Ascending aorta (tissue), 2 donors: ENCODE results near the gene WHRN. TPM values are rescaled to one million over a fixed set of nuclear protein-coding genes. Genes with fewer than 3 reads are reported as not detected.

Experiments
- DNase-seq, 2 donors: peaks; one replicate each; pipeline ENCODE4 v3.0.0-alpha.2; 2019; ENCODE audit warnings: low spot score in 2 of 2
- H3K27ac ChIP-seq, 2 donors: fragments of 200-600 bp; sonication (generic); one replicate each; pipeline ENCODE4 v1.5.1; 2016 to 2017; ENCODE audit warnings: mild to moderate bottlenecking in 1 of 2
- H3K27me3 ChIP-seq: fragments of 200-600 bp; sonication (generic); one replicate; pipeline ENCODE4 v1.5.1; 2017
- H3K36me3 ChIP-seq, 2 donors: fragments of 200-600 bp; sonication (generic); one replicate each; pipeline ENCODE4 v1.5.1; 2016
- H3K4me1 ChIP-seq, 2 donors: fragments of 200-600 bp; sonication (generic); one replicate each; pipeline ENCODE4 v1.5.1; 2016 to 2017; ENCODE audit warnings: mild to moderate bottlenecking in 1 of 2
- H3K4me3 ChIP-seq, 2 donors: fragments of 200-600 bp; sonication (generic); one replicate each; pipeline ENCODE4 v1.5.1; 2016 to 2017; ENCODE audit warnings: mild to moderate bottlenecking in 1 of 2
- H3K9me3 ChIP-seq, 2 donors: fragments of 200-600 bp; sonication (generic); one replicate each; pipeline ENCODE4 v1.5.1; 2016
- intact Hi-C: fragments of 100-400 bp; cut with DNase I; formaldehyde crosslinking; loops from one replicate; pipeline ENCODE4 v1.15.1; 2023
- total RNA-seq: library from RNA; depleted of rRNA; stranded (reverse); fragments of >200 nt; gene quantifications from one replicate; pipeline ENCODE4 v1.1.0, GENCODE V29; 2016
- TF ChIP-seq, protein P1 (sequence below), 3 experiments: fragments of 200-600 bp in 2 of 3; fragments of 450-650 bp in 1 of 3; sonication (generic) in 2 of 3; IDR thresholded peaks; one replicate each; pipeline ENCODE4 v1.5.1; 2016 to 2019; ENCODE audit warnings: antibody characterized with exemption in 3 of 3, mild to moderate bottlenecking in 1 of 3, moderate library complexity in 1 of 3

WHRN gene
- total RNA-seq, 1 donor from 2014 or later: 3.9 TPM

DNA sequence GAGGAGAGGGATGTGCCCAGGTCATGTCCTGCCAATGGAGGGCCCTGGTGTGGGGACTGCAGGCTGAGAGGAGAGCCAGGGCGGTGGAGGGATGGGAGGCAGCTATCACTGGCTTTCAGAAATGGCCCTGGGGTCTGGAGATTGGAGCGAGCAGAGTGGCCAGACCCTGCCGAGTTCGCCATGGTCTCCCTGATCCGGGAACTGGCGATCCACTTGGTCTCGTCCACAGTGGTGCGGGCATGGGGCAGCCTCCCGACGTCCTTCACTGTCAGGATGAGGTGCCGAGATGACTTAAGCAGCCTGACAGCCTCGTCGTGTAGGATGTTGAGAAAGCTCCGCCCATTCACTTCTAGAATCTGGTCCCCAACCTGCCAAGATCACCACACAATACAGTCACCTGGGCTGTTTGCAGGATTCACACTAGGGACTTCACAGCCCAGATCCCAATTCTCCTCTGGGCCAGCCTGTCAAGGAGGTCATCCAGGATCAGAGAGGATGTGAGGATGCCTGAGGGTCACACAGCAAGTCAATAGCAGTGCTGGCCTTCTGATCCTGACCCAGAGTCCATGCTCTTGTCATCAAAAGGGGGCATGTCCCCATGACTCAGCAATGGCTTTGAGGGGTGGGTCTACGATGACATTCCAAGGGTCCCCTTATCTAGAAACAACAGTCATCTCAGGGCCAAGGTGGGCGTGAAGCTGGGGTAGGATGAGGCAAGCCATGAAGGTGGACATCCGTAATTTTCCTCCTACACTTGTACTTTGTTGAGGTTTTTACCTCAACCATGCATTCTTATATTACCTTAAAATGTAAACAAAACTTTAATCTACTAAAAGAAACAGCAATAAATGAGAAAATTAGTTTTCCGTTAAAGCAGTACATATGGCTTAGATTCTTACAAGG is 79.0 kb downstream of the WHRN start:
- no peak overlapping the region for H3K27ac ChIP-seq
- H3K27me3 ChIP-seq: no peaks in the 10 kb centered on the region
- no peaks in the 10 kb centered on the region for H3K36me3 ChIP-seq
- H3K4me3 ChIP-seq: no peak overlapping the region
- no peak for DNase-seq
- H3K4me1 ChIP-seq: no peaks in the 10 kb centered on the region
- TF ChIP-seq, protein P1, sequence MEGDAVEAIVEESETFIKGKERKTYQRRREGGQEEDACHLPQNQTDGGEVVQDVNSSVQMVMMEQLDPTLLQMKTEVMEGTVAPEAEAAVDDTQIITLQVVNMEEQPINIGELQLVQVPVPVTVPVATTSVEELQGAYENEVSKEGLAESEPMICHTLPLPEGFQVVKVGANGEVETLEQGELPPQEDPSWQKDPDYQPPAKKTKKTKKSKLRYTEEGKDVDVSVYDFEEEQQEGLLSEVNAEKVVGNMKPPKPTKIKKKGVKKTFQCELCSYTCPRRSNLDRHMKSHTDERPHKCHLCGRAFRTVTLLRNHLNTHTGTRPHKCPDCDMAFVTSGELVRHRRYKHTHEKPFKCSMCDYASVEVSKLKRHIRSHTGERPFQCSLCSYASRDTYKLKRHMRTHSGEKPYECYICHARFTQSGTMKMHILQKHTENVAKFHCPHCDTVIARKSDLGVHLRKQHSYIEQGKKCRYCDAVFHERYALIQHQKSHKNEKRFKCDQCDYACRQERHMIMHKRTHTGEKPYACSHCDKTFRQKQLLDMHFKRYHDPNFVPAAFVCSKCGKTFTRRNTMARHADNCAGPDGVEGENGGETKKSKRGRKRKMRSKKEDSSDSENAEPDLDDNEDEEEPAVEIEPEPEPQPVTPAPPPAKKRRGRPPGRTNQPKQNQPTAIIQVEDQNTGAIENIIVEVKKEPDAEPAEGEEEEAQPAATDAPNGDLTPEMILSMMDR (IDR thresholded peaks at IDR 0.05): no peak
- intact Hi-C loops: no loop called here
- H3K9me3 ChIP-seq: no peaks in the 10 kb centered on the region

DNA sequence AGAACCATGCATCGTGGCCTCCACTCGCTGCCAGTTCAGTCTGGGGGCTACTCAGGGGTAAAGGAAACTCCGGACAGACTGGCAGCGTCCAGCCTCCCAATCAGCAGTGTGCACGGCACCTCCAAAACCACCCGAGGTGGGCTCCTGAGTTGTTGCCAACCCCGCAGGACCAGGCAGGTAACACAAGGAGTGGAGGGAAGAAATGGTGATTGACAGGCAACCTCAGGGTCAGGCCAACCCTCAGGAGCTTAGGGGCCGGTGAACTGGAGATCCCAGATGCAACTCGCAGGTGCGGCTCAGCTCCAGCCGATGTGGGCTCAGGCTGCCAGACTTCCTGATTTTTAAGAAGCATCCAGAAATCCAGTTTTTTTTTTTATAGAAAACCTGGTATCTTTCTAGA is 80.1 kb downstream of the WHRN start:
- H3K27me3 ChIP-seq: no peaks in the 10 kb centered on the region
- TF ChIP-seq, protein P1 (IDR thresholded peaks at IDR 0.05): no peak
- no peak overlapping the region for H3K27ac ChIP-seq
- H3K4me1 ChIP-seq: no peaks in the 10 kb centered on the region
- intact Hi-C loops: no loop called here
- H3K4me3 ChIP-seq: no peak overlapping the region
- H3K36me3 ChIP-seq: no peaks in the 10 kb centered on the region
- DNase-seq: no peak
- no peaks in the 10 kb centered on the region for H3K9me3 ChIP-seq

DNA sequence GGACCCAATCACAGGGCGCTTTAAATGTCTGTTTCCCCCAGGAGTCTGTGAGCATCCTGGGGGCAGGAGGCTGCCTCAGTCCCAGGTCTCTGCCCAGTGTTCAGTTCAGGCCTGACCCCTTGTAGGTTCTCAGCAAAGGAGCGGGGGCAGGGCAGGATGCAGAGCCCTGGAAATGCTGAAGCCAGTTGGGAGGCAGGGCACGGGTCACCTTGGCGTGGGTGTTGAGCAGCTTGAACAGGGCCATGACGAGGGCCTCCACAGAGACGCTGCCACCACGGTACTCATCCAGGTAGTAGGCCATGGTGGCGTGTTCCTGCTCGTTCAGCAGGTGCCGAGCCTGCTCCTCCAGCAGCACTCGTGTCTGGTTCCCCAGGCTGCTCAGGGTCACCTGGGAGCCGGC is 81.1 kb downstream of the WHRN start:
- Histone ChIP-seq H3K4me3 (no peak overlapping the region), H3K9me3 (no peaks in the 10 kb centered on the region), H3K27ac (no peak overlapping the region), H3K27me3 (no peaks in the 10 kb centered on the region), H3K36me3 (no peaks in the 10 kb centered on the region), H3K4me1 (no peaks in the 10 kb centered on the region)
- DNase-seq: no peak
- intact Hi-C loops: no loop called here
- TF ChIP-seq, protein P1 (IDR thresholded peaks at IDR 0.05): no peak

DNA sequence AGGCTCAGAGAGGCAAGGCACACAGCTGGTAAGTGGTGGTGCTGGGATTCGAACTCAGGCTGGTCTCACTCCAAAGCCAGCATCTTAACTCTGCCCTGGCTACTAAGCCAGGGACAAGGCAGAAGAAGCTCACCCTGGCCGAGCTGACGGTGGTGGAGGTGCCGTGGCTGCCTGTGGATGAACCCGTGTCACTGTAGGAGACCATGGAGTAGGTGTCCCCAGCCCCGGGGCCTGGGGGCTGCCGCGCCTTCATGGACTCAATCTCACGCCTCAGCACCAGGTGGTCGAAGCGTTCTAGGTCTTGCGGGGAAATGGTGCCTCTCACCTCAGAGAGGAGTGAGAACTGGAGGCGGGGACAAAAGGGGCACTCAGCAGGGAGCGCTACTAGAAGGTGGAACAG is 82.1 kb downstream of the WHRN start:
- no peak for DNase-seq

DNA sequence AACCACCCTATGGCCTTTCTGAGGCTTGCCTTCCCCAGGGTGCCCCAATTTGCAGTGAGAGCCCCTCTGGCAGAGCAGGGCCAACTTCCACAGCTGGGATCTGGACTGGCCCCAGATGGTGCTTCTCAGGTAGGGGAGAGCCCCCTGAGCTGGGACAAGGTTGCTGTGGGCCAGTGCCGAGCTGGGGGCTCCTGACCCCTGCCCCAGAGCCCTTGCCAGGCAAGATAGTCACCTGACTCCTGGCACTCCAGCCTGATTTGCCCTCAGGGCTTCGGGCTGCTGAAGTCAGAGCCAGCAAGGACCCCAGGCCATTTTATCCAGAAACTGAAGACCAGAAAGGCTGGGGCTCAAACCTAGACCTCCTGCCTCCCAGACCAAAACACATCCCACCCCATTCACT is 84.1 kb downstream of the WHRN start:
- intact Hi-C loops: no loop called here
- Histone ChIP-seq H3K36me3 (no peaks in the 10 kb centered on the region), H3K27ac (no peak overlapping the region), H3K27me3 (no peaks in the 10 kb centered on the region), H3K4me3 (no peak overlapping the region), H3K4me1 (no peaks in the 10 kb centered on the region), H3K9me3 (no peaks in the 10 kb centered on the region)
- no peak for DNase-seq
- TF ChIP-seq, protein P1 (IDR thresholded peaks at IDR 0.05): no peak

More for the DNA sequence above, 82.1 kb downstream of the WHRN start:
- no peaks in the 10 kb centered on the region for H3K27me3 ChIP-seq
- no peaks in the 10 kb centered on the region for H3K4me1 ChIP-seq
- no peak overlapping the region for H3K4me3 ChIP-seq
- no peak overlapping the region for H3K27ac ChIP-seq
- intact Hi-C loops: no loop called here
- H3K36me3 ChIP-seq: no peaks in the 10 kb centered on the region
- TF ChIP-seq, protein P1 (IDR thresholded peaks at IDR 0.05): no peak
- no peaks in the 10 kb centered on the region for H3K9me3 ChIP-seq
